GM21825 (cell line): ENCODE measurements around the gene ZFAND5.

Experiments used
- ATAC-seq: cut with Tn5 transposase; IDR thresholded peaks from one replicate; pipeline ENCODE4 v1.9.1; 2021; ENCODE audit warnings: mild to moderate bottlenecking, moderate library complexity; ENCODE audit not compliant: unreplicated experiment

Gene ZFAND5

GRCh38 chr9:72332351-72332750, 32.7 kb downstream of the ZFAND5 start:
- no peak for ATAC-seq

- ATAC-seq: no peak
Observed at GRCh38 chr9:72327631-72328030, 37.4 kb downstream of the ZFAND5 start.

GRCh38 chr9:72326641-72327040, 38.4 kb downstream of the ZFAND5 start:
- ATAC-seq: no peak

GRCh38 chr9:72324974-72325373, 40.0 kb downstream of the ZFAND5 start:
- no peak for ATAC-seq

GRCh38 chr9:72322678-72323077, 42.3 kb downstream of the ZFAND5 start:
- ATAC-seq: no peak

GRCh38 chr9:72322259-72322658, 42.7 kb downstream of the ZFAND5 start:
- no peak for ATAC-seq

GRCh38 chr9:72315510-72316311, 49.3 kb downstream of the ZFAND5 start:
- ATAC-seq: no peak

GRCh38 chr9:72315089-72315509, 49.9 kb downstream of the ZFAND5 start:
- no peak for ATAC-seq

GRCh38 chr9:72313507-72313906, 51.5 kb downstream of the ZFAND5 start:
- ATAC-seq: no peak

- no peak for ATAC-seq
Observed at GRCh38 chr9:72312386-72312987, 52.5 kb downstream of the ZFAND5 start.

GRCh38 chr9:72309364-72310133, 55.5 kb downstream of the ZFAND5 start:
- ATAC-seq: no peak

GRCh38 chr9:72306761-72307160, 58.2 kb downstream of the ZFAND5 start:
- ATAC-seq: no peak

GRCh38 chr9:72305707-72306106, 59.3 kb downstream of the ZFAND5 start:
- no peak for ATAC-seq

- no peak for ATAC-seq
Observed at GRCh38 chr9:72305102-72305546, 59.9 kb downstream of the ZFAND5 start.

- no peak for ATAC-seq
Observed at GRCh38 chr9:72304538-72304937, 60.5 kb downstream of the ZFAND5 start.
